HG03095 (cell line): ENCODE measurements around the gene BGLAP.

ENCODE experiments used
- ATAC-seq: cut with Tn5 transposase; IDR thresholded peaks from one replicate; pipeline ENCODE4 v1.9.1; 2021; ENCODE audit warnings: moderate library complexity; ENCODE audit not compliant: unreplicated experiment

Gene BGLAP

DNA sequence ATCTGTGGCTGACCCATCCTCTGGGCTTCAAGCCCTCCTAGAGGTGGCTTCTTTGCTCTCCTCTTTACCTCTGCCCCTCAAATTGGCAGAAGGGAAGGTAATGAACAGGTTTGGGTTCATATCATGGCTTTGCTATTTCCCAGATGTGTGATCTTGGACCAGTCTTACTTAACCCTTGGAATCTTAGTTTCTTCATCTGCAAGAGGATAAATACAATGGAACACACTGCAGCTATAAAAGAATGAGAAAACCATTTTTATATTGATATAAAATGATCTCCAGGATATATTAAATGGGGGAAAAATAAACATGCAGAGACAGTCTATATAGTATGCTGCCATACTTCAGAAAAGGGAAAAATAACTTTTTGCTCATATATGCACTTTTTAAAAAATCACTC, 47.9 kb downstream of the BGLAP start:
- ATAC-seq: no peak

DNA sequence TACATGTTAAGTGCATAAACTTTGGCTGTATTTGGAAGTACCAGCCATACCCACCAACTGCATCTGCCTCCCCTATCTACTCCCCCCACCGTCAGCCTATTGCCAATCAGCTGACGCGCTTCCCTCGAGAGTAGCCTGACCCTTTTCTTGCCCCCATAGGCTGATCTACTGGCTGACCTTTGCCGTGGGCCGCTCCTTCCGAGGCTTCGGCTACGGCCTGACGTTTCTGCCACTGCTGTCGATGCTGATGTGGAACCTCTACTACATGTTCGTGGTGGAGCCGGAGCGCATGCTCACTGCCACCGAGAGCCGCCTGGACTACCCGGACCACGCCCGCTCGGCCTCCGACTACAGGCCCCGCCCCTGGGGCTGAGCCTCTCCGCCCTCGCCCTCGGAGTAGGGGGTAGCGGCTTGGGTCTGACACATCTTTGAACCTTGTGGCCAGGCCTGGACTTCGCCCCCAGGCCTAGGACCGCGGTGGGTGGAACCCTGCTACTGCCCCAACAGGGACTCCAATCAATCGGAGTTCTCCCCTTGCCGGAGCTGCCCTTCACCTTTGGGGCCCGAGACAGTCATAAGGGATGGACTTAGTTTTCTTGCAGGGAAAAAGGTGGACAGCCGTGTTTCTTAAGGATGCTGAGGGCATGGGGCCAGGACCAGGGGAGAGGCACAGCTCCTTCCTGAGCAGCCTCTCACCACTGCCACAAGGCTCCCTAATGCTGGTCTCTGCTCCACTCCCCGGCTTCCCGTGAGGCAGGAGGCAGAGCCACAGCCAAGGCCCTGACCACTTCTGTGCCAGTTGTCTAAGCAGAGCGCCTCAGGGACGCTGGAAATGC, 49.5 kb downstream of the BGLAP start:
- ATAC-seq: no peak
